ENCODE data around the gene OR4E1. TPM values are rescaled to one million over a fixed set of nuclear protein-coding genes. Genes with fewer than 3 reads are reported as not detected.
"Not testable (repeated sequence)": the region's sequence is repeated elsewhere in the genome, so short reads cannot be mapped to it uniquely, and the experiment has no call there.

Gene OR4E1, protein sequence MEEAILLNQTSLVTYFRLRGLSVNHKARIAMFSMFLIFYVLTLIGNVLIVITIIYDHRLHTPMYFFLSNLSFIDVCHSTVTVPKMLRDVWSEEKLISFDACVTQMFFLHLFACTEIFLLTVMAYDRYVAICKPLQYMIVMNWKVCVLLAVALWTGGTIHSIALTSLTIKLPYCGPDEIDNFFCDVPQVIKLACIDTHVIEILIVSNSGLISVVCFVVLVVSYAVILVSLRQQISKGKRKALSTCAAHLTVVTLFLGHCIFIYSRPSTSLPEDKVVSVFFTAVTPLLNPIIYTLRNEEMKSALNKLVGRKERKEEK
- not detected for total RNA-seq
- long read RNA-seq, result 0 reads

DNA sequence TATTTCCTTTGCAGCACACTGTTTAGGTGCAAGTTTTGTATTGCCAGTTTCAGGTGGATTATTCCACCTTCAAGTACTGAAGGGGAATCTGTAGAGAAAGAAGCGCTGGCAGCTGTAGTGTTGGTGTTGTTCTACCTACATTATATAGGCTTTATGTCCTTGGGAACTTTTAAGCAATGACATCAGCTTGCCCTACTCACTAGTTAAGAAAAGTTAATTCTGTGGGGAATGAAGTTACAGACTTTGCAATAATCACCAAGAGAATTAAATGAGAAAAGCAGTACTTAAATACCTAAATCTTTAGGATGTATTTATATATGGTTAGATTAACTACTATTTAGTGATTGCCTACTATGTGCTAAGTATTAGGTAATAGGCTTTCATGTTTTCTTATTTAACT, at the start of gene OR4E1:
Gene OR4E1 (minus strand): TSS at position 101 of the 400 bp plus-strand sequence. CDS start 2,883 bp downstream, outside the sequence.
- DNase-seq, result no peak
- no peak for ATAC-seq (ENCODE audit: poor library complexity)
- intact Hi-C loops (cut with DNase I), result no loop called here

DNA sequence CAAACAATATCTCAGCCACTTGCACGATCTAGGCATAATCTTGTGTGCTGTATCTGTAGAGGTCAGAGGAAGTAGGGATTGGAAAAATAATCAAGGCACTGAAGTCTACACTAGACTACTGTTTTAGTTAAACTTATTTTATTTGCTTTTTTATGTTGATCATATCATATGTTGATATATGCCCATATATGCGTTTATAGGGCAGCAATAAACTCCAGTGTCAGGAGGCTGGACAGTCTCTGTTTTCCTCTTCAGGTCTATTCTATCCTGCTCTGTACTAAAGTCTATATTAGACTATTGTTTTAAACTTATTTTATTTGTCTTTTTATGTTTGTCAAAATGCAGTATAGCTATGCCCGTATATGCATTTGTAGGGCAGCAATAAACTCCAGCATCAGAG, 47.9 kb upstream of the OR4E1 start:
- no peak for ATAC-seq (ENCODE audit: poor library complexity)
- intact Hi-C loops (cut with DNase I), result no loop called here
- DNase-seq, result no peak

DNA sequence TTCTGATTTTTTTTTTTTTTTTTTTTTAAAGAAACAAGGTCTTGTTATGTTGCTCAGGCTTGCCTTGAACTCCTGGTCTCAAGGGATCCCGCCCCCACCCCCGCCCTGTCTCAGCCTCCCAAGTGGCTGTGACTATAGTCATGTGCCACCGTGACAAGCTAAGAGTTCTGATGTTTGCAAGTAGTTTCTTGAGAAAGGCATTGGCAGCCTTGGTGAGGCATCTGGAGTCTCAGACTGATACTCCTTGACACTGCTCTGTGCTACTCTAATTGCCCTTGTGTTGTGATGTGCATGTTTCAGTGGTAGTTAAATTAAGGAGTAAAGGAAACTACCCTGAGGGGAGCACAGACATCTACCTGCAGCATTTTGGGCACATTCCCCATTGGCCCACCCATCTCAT, 46.2 kb upstream of the OR4E1 start:
- intact Hi-C loops (cut with DNase I), result no loop called here

DNA sequence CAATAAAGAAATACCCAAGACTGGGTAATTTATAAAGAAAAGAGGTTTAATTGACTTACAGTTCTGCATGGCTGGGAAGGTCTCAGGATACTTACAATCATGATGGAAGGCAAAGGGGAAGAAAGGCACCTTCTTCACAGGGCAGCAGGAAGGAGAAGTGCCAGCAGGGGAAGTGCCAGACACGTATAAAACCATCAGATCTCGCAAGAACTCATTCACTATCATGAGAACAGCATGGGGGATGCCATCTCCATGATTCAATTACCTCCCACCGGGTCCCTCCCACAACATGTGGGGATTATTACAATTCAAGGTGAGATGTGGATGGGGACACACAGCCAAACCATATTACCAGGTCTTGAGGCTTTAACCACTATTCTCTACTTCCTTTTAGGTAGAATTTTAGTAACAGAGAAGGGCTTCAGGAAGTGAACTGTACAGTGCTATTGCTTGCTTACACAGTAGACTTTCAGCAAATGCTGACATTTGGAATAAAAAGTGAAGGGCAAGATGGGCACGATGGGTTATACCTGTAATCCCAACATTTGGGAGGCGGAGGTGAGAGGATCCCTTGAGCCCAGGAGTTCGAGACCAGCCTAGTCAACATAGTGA, 40.8 kb upstream of the OR4E1 start:
- ATAC-seq (ENCODE audit: poor library complexity), result no peak
- DNase-seq, result no peak
- intact Hi-C loops (cut with DNase I), result no loop called here

More for the DNA sequence above, 46.2 kb upstream of the OR4E1 start:
- ATAC-seq (ENCODE audit: poor library complexity) (no peak), DNase-seq (no peak)

DNA sequence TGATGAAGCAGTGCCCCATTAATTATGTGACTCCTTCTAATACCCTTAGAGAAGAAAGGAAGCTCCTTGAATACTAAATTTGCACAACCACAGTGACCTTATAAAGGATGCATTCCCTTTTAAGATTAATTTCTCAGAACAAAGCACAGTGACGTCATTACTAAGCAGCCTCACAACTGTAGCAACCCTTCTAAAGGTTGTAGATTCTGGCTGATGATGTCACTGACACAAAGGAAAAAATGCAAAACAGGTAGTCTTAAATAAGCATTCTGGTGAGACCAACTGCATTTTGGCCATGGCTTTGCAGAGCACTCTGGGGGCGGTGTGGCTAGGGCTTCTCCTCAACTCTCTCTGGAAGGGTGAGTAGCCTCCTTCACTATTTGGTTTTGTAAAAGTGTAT, 38.4 kb upstream of the OR4E1 start:
- intact Hi-C loops (cut with DNase I), result no loop called here
- ATAC-seq (ENCODE audit: poor library complexity) (no peak), DNase-seq (no peak)

DNA sequence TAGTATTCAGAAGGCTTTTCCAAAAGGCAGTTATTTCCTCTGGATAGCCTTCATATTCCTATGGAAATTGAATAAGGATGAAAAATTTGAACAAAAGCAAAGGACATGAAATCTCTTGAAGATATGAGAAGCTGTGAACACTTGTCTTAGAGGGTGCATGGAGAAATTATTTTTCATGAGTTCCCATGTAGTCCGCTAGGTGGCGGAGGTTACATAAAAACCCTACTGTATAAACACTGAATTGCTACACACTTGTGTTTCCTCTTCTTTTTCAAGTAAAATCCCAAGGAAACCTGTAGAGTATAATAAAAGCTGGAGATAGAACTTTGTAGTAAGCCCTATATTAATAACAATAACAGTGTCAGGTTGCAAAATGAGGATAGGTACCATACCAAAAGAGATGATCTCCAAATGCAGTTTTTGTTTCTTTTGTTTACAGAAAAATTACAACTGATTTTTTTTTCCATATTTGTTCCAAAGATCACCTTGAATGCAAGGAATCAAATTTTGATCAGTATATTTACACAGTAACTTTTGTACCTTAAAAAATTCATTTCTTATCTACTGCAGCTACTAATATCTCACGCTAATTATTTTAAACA, 37.8 kb upstream of the OR4E1 start:
- no peak for ATAC-seq (ENCODE audit: poor library complexity)
- DNase-seq, result no peak
- intact Hi-C loops (cut with DNase I), result no loop called here

DNA sequence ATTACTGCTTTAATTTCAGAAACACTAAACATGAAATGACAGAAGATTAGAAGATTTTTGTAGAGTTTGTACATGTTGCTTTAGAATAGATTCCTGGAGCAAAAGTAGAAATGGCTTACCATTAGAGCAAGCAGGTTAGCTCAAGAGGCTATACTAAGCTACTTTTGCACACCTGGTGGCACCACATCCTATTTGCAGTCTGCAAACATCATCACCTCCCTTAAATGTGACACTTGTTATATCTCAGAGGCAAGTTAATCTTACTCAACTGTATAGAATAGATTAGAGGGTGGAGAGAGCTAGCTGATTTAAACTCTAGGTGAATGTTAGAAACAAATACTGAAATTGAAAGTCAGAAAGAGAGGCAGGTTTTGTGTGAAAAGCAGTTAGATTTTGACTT, 30.7 kb upstream of the OR4E1 start:
- intact Hi-C loops (cut with DNase I), result no loop called here
- ATAC-seq (ENCODE audit: poor library complexity), result no peak

DNA sequence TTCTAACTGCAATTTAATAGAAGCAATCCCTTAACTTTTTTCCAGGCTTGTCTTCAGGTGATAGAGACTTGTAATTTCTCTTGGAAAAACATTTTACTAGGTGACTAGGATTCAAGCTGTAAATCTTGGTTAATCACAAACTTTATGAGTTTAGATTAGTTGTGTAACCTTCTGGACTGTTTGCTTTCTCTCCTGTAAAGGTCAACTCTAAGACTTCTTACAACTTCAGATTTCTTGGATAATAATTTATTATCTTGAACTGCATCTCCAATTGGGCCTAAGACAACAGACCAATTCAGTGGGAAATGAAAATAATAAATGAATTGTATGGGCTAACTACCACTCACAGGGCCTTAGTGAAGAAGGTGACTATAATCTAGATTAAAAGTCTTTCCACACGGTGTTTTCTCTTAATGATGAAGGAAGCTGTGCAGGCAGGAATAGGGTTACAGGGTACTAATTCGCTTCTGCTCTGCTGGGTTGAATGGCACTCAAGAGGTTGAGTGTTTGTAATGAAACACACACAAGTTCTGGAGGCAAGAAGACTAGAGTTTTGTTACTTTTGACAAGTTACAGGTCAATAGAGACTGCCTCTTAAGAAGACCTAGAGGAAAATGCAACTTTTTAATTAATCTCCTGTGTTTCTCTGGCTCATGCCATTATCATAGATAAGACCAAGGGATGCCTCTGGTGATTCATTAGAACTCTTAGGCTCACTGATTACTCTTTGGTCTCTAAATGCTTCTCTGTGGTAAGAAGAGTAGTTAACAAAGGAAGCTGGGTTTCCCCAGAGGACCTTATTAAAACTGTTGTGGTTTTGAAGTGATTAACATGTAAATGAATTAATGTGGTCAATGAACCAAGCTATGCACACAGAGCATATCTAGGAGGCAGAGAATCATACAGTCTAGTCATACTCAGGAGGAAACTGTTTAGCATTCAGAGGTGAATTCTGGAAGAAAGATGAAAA, 30.0 kb upstream of the OR4E1 start:
- ATAC-seq (ENCODE audit: poor library complexity) (no peak), DNase-seq (no peak)
- intact Hi-C loops (cut with DNase I), result no loop called here

More for the DNA sequence above, 30.7 kb upstream of the OR4E1 start:
- no peak for DNase-seq

DNA sequence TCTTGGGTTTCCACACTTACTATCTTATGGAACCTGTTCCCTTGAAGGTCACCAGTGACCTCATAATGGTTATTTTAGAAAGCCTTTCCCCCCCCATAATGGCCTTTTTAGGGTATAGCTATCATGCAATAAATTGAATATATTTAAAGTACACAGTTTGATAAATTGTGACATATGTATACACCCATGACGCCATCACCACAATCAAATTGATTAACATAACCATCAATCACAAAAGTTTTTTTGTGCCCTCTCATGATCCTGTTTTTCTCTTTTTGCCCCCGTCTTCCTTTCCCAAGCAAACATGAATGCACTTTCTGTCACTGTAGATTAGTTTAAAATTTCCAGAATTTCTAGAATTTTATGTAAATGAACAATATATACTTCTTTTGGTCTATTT, 28.7 kb upstream of the OR4E1 start:
- intact Hi-C loops (cut with DNase I), result no loop called here
- DNase-seq, result no peak
- ATAC-seq (ENCODE audit: poor library complexity), result no peak

DNA sequence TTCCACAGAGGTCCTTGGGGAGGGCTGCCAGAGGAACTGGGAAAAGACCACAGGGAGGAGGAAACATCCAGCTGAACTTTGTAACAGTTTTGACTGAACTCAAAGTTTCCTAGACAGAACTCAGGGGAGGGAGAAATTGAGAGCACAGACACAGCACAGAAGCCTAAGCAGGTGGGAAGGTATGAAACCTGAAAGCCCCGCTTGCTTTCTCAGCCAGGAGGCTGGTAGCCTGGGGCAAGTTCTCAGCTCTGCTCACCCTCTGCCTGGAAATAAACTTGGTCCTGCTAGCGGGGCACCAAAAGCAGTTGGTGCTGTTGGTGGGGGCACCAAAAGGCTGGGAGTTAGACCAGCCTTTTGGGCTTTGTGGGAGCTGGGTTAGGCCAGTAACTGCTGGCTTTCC, 25.9 kb upstream of the OR4E1 start:
- DNase-seq (no peak), ATAC-seq (ENCODE audit: poor library complexity) (no peak)
- intact Hi-C loops (cut with DNase I), result no loop called here

DNA sequence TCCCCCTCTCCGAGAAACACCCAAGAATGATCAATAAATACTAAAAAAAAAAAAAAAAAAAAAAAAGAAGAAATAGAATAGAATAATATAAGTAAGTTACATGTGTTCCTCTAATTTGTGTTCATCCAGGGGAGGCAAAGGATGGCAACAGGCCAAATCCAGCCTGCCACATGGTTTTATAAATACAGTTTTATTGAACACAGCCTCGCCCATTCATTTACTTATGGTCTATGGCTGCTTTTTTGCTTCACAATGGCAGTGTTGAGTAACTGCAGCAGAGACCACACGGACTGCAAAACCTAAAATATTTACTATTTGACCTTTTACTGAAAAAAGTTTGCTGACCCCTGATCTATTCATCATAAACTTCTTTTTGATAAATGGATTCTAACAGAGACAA, 24.9 kb upstream of the OR4E1 start:
- intact Hi-C loops (cut with DNase I); ATAC-seq (ENCODE audit: poor library complexity): not testable (repeated sequence)

DNA sequence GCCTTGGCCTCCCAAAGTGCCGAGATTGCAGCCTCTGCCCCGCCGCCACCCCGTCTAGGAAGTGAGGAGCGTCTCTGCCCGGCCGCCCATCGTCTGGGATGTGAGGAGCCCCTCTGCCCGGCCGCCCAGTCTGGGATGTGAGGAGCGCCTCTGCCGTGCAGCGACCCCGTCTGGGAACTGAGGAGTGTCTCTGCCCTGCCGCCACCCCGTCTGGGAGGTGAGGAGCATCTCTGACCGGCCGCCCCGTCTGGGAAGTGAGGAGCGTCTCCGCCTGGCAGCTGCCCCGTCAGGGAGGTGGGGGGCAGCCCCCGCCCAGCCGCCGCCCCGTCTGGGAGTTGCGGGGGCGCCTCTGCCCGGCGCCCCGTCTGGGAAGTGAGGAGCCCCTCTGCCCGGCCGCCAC, 24.0 kb upstream of the OR4E1 start:
- ATAC-seq (ENCODE audit: poor library complexity); DNase-seq; intact Hi-C loops (cut with DNase I): not testable (repeated sequence)

More for the DNA sequence above, 24.9 kb upstream of the OR4E1 start:
- not testable (repeated sequence) for DNase-seq

DNA sequence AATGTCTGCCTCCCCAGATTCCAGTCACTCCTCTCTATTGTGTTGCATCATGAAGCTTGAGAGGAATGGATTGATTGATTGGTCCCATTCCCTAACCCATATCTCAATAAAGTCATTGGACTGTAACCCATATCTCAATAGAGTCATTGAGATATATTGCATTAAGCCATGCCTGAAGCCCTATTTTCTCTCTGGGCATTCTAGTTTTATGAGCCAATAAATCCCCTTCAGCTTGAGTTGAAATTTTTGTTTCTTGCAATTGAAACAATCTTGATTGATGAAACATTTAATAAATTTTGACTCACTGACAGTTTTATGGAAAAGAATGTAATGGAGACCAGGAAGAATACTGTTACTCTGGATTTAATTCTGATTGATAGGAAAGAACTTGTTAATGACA, 20.8 kb upstream of the OR4E1 start:
- no peak for ATAC-seq (ENCODE audit: poor library complexity)
- DNase-seq, result no peak
- intact Hi-C loops (cut with DNase I), result no loop called here

DNA sequence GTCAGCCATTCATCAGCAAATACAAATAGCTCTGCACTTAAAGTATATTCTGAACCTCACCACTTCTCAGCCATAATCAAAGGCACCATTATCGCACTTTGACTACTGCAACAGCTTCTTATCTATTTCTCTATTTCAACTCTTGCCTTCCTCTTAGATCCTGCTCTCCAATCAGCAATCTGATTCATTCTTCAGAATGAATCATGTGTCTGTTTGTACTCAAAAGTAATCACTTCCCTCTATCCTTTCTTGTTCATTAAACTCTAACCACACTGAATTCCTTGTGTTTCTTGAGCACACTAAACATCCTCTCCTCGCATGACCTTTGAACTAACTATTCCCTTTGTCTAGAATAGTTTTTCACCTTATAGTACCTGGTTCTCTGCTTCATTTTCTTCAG, 12.8 kb upstream of the OR4E1 start:
- ATAC-seq (ENCODE audit: poor library complexity) (no peak), DNase-seq (no peak)
- intact Hi-C loops (cut with DNase I), result no loop called here

DNA sequence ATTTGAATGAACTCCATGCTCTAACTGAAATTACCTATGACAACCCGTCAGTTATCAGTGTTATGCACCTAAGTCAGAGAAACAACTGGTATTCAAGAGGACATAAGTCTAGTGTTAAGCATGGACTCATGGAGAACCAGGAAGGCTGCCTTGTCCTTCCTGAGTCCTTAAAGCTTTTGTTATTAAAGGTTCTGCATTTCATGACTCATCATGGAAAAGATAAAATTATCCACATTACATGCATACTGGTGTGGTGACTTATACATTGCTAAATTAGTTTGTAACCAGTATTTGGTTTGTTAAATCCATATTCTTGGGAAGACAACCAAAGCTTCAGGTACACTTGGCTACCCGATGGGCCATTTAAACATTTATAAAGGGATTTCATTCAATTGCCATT, 6.5 kb upstream of the OR4E1 start:
- intact Hi-C loops (cut with DNase I), result no loop called here
- DNase-seq (no peak), ATAC-seq (ENCODE audit: poor library complexity) (no peak)

DNA sequence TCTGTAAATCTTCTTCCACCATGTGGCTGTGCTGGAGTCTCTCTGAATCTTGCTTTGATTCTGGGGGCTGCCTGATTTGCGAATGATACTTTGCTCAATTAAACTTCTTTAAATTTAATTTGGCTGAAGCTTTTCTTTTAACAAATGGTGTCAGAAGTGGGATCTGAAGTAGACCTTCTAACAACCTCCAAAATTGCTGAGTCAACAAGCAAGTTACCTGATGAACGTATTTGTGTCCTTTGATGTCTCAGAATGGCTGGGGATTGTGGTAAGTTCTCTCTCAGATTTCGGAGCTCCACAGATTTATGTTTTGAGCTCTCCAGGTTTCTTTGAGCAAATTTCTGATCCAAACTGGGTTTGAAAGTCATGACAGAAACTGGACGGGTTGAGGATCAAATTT, 1.9 kb upstream of the OR4E1 start:
- ATAC-seq (ENCODE audit: poor library complexity) (no peak), DNase-seq (no peak)
- intact Hi-C loops (cut with DNase I), result no loop called here

DNA sequence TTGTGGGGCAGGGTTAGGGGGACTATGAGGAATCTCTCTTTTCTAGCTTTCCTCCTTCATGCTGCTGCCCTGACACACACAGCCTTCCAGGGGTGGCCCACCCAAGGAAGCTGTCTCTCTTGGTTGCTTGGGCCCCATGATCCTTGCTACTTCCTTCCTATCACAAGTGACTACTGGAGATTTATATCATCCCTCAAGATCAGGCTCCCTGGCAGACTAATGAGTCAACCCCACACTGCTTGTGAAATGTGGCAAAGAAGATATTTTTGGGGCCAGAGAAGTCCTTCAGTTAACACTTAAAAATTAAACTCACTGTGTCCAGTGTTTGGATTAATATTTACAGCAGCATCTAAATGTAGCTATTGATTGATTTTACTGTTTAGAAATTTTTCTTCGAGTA, 1.5 kb downstream of the OR4E1 start:
- DNase-seq (no peak), ATAC-seq (ENCODE audit: poor library complexity) (no peak)
- intact Hi-C loops (cut with DNase I), result no loop called here

DNA sequence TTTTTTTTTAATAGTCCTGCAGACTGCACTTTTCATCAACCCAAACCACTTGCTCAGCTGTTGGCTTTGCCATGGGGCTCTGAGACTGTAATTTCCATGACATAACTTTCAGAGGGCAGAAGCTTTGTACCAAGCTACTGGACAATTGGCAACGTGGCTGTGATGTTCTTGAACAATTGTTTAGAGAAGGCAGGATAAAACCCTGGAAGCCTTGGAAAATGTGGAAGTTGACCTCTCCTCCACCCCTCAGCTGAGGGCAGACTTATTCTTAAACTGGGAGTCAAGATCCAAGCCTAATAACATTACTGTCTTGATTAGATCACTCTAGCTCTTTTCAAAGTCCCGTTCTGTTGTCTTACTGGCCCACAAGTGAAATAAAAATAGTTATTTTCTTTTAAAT, 2.2 kb downstream of the OR4E1 start:
- DNase-seq (no peak), ATAC-seq (ENCODE audit: poor library complexity) (no peak)
- intact Hi-C loops (cut with DNase I), result no loop called here

DNA sequence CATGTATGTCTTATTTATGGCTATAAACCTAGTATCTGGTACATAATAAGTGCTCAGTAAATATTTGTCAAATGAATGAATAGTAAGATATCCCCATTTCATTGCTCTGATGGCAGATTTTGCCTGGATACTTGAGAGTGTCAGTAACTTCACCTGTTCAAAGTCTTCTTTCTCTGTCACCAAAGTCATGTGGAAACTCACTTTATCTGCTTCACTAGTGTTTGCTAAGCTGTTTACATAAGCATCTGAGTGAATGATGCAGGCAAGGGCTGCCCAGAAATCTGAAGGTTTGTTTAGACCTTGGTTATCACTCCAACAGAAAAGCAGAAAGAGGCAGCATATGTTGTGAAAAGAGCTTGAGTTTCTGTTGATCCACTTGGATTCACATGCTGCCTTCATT, 4.3 kb downstream of the OR4E1 start:
- intact Hi-C loops (cut with DNase I), result no loop called here
- ATAC-seq (ENCODE audit: poor library complexity), result no peak
- DNase-seq, result no peak
